ENCODE data around the gene PTF1A.

Gene PTF1A, protein sequence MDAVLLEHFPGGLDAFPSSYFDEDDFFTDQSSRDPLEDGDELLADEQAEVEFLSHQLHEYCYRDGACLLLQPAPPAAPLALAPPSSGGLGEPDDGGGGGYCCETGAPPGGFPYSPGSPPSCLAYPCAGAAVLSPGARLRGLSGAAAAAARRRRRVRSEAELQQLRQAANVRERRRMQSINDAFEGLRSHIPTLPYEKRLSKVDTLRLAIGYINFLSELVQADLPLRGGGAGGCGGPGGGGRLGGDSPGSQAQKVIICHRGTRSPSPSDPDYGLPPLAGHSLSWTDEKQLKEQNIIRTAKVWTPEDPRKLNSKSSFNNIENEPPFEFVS

DNA sequence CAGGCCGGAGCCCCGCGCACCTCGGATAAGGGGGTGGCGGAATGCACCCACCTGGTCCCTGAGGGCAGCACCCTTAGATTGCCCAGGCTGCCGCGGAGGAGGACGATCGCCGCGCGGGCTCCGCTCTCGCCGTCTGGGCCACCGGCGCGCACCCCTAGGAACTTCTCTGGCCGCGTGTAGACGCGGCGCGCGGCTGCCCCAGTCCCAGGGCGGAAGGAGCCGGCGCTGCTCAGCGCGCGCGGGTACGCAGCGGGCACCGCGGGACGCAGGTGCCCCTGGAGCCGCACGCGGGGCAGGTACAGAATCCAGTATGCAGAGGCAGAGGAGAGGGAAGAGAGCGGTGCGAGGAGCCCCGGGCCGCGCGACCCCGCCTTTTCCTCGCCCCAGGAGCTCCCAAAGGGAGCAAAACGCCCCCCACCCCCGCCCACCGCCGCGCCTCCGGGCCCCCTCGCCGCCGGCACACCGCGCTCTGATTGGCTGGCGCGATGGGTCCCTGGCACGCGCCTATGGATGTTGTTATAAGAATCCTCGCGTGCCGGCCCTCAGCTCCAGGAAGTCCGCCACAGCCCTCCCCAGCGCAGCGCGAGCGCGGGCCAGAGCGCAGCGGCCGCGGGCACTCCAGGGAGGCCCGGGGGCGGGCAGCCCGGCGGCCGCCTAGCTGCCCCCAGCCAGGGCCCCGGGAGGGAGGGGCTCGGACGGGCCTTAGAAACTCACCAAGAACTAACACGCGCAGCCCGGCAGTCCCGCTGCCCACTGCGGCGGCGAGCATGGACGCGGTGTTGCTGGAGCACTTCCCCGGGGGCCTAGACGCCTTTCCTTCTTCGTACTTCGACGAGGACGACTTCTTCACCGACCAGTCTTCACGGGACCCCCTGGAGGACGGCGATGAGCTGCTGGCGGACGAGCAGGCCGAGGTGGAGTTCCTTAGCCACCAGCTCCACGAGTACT lies at the start of gene PTF1A:
TSS of gene PTF1A (plus strand) at position 549 of the 948 bp plus-strand sequence. CDS start at position 768, 219 bp downstream.
- ATAC-seq (replicated peaks; ENCODE audit: extremely low read depth, poor library complexity, severe bottlenecking) = no peak
- Mint-ChIP-seq H3K27ac (ENCODE audit: low read depth) (no peak within 1 kb of the TSS), H3K4me1 (no peaks in the 10 kb centered on the region), H3K4me3 (no peak within 1 kb of the TSS), H3K9me3 (no peaks in the 10 kb centered on the region), H3K36me3 (ENCODE audit: insufficient read depth) (peaks cover 5% of the 10 kb centered on the region), H3K27me3 (peaks cover 79% of the 10 kb centered on the region)
- no peak for DNase-seq (ENCODE audit: low spot score in 2 of 2)

DNA sequence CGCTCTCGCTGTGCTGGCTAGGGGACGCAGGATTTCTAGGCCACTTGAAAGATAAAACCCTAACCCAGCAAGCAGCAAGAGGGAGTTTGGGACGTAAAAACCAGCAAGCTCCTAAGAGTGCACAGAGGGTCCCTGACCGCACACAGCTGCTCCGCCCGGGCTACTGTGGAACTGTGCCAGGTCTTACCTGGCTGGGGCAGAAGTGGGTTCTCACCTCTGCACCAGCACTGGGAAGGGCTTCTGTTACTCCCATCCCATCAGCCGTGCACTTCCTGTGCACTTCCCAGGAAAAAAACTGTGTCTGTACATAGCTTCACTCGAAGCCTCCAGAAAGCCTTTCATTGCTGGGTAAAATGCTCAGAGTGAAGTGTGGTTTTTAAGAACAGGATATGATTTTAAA lies 45.9 kb upstream of the PTF1A start:
- Mint-ChIP-seq H3K36me3 (ENCODE audit: insufficient read depth) (peaks cover 1% of the 10 kb centered on the region), H3K27ac (ENCODE audit: low read depth) (no peak overlapping the region), H3K4me3 (no peak overlapping the region), H3K9me3 (no peaks in the 10 kb centered on the region), H3K27me3 (peaks cover 35% of the 10 kb centered on the region), H3K4me1 (no peaks in the 10 kb centered on the region)
- no peak for ATAC-seq (replicated peaks; ENCODE audit: extremely low read depth, poor library complexity, severe bottlenecking)
- no peak for DNase-seq (ENCODE audit: low spot score in 2 of 2)

DNA sequence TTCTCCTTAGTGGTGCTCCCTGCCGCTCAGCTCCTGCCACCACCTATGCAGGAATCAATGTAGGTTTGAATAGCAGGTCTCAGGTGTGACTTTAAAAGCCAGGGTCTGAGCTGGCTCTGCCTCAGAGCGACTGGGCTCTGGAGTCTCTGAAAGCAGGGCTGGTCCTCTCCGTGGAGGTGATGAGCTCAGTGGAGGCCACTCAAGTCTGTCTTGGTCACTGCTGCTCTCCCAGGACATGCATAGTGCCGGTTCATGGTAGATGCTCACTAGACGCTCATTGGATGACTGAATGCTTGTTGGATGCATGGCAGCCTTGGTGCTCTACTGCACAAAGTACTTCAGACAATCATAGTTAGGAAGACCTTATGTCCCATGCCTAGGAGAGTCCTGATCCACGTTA lies 45.1 kb upstream of the PTF1A start:
- Mint-ChIP-seq H3K4me3 (no peak overlapping the region), H3K27ac (ENCODE audit: low read depth) (no peak overlapping the region), H3K27me3 (peaks cover 37% of the 10 kb centered on the region), H3K4me1 (no peaks in the 10 kb centered on the region), H3K9me3 (no peaks in the 10 kb centered on the region), H3K36me3 (ENCODE audit: insufficient read depth) (peaks cover 1% of the 10 kb centered on the region)
- DNase-seq (ENCODE audit: low spot score in 2 of 2) (no peak), ATAC-seq (replicated peaks; ENCODE audit: extremely low read depth, poor library complexity, severe bottlenecking) (no peak)

DNA sequence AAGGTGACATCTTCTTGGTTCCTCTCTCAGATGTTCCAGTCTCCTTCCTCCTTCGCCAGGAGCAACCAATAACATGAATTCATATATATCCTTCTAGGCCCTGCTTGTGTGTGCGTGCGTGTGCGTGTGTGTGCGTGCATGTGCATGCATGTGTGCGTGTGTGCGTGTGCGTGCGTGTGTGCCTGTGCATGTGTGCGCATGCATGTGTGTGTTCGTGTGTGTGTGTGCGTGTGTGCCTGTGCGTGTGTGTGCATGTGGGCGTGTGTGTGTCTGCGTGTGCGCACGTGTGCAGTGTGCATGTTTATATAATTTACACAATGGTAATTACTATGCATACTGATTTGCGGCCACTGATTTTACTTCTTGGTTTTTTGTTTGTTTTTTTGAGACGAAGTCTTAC lies 43.9 kb upstream of the PTF1A start:
- DNase-seq (ENCODE audit: low spot score in 2 of 2) = no peak
- peaks cover 1% of the 10 kb centered on the region for H3K36me3 Mint-ChIP-seq (ENCODE audit: insufficient read depth)
- H3K4me3 Mint-ChIP-seq = no peak overlapping the region
- ATAC-seq (replicated peaks; ENCODE audit: extremely low read depth, poor library complexity, severe bottlenecking) = no peak
- H3K27ac Mint-ChIP-seq (ENCODE audit: low read depth) = no peak overlapping the region
- H3K27me3 Mint-ChIP-seq = peaks cover 37% of the 10 kb centered on the region
- H3K4me1 Mint-ChIP-seq = no peaks in the 10 kb centered on the region
- no peaks in the 10 kb centered on the region for H3K9me3 Mint-ChIP-seq

DNA sequence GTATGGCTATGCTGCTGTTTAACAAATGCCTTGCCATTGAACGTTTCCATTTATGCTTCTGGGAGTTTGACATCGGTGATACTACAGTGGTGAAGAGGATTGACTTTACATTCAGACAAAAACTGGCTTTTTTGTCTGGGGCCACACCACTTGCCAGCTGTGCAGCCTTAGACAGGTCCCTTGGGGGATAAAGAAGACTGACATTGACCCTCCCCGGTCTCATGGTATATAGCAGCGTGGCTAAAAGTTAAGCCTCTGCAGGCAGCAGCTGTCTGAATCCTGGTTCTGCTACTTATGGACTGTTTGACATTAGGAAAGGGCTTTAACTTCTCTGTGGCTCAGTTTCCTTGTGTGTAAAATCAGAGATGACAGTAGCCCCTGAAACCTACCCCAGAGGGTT lies 42.0 kb upstream of the PTF1A start:
- H3K9me3 Mint-ChIP-seq = no peaks in the 10 kb centered on the region
- no peak for DNase-seq (ENCODE audit: low spot score in 2 of 2)
- H3K36me3 Mint-ChIP-seq (ENCODE audit: insufficient read depth) = peaks cover 1% of the 10 kb centered on the region
- no peak for ATAC-seq (replicated peaks; ENCODE audit: extremely low read depth, poor library complexity, severe bottlenecking)
- peaks cover 37% of the 10 kb centered on the region for H3K27me3 Mint-ChIP-seq
- no peaks in the 10 kb centered on the region for H3K4me1 Mint-ChIP-seq
- H3K27ac Mint-ChIP-seq (ENCODE audit: low read depth) = no peak overlapping the region
- no peak overlapping the region for H3K4me3 Mint-ChIP-seq

DNA sequence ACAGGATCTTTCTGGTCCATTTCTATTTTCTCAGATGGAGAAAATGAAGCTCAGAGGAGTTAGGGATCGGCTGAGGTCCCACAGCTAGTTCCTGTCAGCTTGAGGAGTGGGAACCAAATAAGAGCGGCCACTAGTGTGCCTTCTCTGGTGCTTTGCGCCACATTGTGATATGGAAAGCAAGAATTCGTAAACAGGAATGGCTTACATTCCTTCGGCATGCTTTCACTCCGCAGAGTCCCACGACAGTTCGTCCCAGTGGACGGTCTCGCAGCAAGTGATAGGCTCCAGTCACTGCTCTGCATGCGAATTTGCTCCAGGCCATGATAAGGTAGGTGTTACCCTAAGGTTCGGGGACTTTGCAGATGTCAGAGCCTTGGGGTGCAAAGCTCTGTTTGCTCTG lies 41.5 kb upstream of the PTF1A start:
- H3K27ac Mint-ChIP-seq (ENCODE audit: low read depth) = no peak overlapping the region
- ATAC-seq (replicated peaks; ENCODE audit: extremely low read depth, poor library complexity, severe bottlenecking) = no peak
- peaks cover 1% of the 10 kb centered on the region for H3K36me3 Mint-ChIP-seq (ENCODE audit: insufficient read depth)
- no peaks in the 10 kb centered on the region for H3K9me3 Mint-ChIP-seq
- no peak overlapping the region for H3K4me3 Mint-ChIP-seq
- no peaks in the 10 kb centered on the region for H3K4me1 Mint-ChIP-seq
- peaks cover 38% of the 10 kb centered on the region for H3K27me3 Mint-ChIP-seq
- no peak for DNase-seq (ENCODE audit: low spot score in 2 of 2)

DNA sequence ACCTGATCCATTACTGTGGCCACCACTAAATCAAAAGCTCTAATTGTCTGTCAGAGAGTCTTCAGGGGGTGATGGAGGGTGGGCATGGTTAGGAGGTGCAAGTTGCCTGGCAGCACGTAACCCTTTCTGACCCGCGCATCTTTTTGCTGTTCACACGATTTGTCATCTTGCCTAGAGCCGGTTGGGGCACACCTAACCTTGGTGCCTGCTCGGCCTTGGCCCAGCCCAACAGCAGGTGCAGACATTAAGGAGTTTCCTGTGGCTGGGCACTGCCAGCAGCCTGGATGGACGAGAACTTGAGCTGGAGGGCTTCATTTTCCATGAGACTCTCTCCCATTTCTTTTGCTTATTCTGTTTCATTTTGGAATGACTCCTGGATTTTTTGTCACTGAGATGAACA lies 41.0 kb upstream of the PTF1A start:
- no peak overlapping the region for H3K4me3 Mint-ChIP-seq
- no peaks in the 10 kb centered on the region for H3K4me1 Mint-ChIP-seq
- H3K36me3 Mint-ChIP-seq (ENCODE audit: insufficient read depth) = peaks cover 1% of the 10 kb centered on the region
- ATAC-seq (replicated peaks; ENCODE audit: extremely low read depth, poor library complexity, severe bottlenecking) (no peak), DNase-seq (ENCODE audit: low spot score in 2 of 2) (no peak)
- peaks cover 43% of the 10 kb centered on the region for H3K27me3 Mint-ChIP-seq
- no peak overlapping the region for H3K27ac Mint-ChIP-seq (ENCODE audit: low read depth)
- H3K9me3 Mint-ChIP-seq = no peaks in the 10 kb centered on the region

DNA sequence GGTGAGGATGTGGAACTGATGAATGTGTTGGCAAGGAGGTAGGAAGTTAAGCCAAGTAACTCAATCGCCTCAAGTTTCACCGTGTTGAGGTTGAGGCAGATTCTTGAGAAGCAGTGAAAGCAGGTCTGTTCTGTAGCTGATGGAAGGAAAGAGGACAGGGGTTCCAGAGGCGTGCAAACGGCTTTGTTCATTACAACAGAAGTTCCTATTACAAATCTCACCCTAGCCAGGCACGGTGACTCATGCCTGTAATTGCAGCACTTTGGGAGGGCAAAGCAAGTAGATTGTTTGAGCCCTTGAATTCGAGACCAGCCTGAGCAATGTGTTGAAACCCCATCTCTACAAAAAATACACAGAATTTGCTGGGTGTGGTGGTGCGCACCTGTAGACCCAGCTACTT lies 36.9 kb upstream of the PTF1A start:
- no peaks in the 10 kb centered on the region for H3K4me1 Mint-ChIP-seq
- DNase-seq (ENCODE audit: low spot score in 2 of 2) (no peak), ATAC-seq (replicated peaks; ENCODE audit: extremely low read depth, poor library complexity, severe bottlenecking) (no peak)
- H3K9me3 Mint-ChIP-seq = no peaks in the 10 kb centered on the region
- no peak overlapping the region for H3K27ac Mint-ChIP-seq (ENCODE audit: low read depth)
- no peaks in the 10 kb centered on the region for H3K36me3 Mint-ChIP-seq (ENCODE audit: insufficient read depth)
- no peak overlapping the region for H3K4me3 Mint-ChIP-seq
- peaks cover 51% of the 10 kb centered on the region for H3K27me3 Mint-ChIP-seq

DNA sequence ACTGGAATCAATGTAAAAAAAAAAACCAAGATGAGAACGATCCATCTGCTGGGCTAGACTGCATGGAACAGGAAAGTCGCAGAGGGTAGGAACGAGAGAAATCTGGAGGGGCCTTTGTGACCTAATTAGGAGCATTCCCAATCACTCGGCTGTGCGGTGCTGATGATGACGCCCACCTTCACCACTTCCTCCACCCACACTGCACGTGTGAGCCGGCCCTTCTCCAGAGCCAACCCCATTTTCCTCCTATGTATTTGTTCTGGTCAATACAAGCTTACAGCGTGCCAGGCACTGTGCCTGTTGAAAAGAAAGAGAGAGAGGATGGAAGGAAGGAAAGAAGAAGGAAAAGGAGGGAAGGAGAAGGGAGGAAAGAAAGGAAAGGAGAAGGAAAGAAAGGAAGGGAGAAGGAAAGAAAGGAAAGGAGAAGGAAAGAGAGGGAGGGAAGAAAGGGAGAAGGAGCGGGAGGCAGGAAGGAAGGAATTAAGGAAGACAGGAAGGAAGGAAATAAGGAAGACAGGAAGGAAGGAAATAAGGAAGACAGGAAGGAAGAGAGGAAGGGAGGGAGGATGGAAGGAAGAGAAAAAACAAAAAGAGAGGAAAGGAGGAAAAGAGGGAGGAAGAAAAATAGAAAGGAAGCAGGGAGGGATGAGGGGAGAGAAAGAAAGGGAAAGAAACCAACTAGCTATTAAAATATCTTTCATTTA lies 35.5 kb upstream of the PTF1A start:
- H3K4me3 Mint-ChIP-seq = no peak overlapping the region
- no peak overlapping the region for H3K27ac Mint-ChIP-seq (ENCODE audit: low read depth)
- H3K9me3 Mint-ChIP-seq = no peaks in the 10 kb centered on the region
- peaks cover 52% of the 10 kb centered on the region for H3K27me3 Mint-ChIP-seq
- no peaks in the 10 kb centered on the region for H3K36me3 Mint-ChIP-seq (ENCODE audit: insufficient read depth)
- no peak for ATAC-seq (replicated peaks; ENCODE audit: extremely low read depth, poor library complexity, severe bottlenecking)
- no peak for DNase-seq (ENCODE audit: low spot score in 2 of 2)
- no peaks in the 10 kb centered on the region for H3K4me1 Mint-ChIP-seq

DNA sequence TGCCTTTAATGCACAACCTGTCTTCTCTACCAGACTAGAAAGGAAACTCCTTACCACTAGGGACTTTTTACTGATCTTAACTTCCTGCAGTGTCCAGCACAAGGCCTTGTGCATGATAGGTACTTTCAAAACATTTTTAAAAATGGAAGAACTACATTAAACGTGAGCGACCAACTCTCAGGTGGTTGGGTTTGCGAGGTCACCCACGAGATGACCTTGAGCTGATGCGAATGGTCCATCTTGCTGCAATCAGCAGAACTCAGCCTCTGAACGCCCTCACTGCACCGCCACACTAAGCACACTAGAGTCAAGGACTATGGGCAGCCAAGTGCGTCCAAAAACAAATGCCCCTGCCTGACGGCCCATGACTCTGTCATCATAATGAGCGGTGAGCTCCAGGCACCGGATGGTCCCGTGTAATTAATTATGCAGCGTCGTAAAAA lies 34.9 kb upstream of the PTF1A start:
- Mint-ChIP-seq H3K27ac (ENCODE audit: low read depth) (no peak overlapping the region), H3K4me3 (no peak overlapping the region), H3K27me3 (peaks cover 59% of the 10 kb centered on the region), H3K4me1 (no peaks in the 10 kb centered on the region), H3K36me3 (ENCODE audit: insufficient read depth) (no peaks in the 10 kb centered on the region), H3K9me3 (no peaks in the 10 kb centered on the region)
- DNase-seq (ENCODE audit: low spot score in 2 of 2) (no peak), ATAC-seq (replicated peaks; ENCODE audit: extremely low read depth, poor library complexity, severe bottlenecking) (no peak)

DNA sequence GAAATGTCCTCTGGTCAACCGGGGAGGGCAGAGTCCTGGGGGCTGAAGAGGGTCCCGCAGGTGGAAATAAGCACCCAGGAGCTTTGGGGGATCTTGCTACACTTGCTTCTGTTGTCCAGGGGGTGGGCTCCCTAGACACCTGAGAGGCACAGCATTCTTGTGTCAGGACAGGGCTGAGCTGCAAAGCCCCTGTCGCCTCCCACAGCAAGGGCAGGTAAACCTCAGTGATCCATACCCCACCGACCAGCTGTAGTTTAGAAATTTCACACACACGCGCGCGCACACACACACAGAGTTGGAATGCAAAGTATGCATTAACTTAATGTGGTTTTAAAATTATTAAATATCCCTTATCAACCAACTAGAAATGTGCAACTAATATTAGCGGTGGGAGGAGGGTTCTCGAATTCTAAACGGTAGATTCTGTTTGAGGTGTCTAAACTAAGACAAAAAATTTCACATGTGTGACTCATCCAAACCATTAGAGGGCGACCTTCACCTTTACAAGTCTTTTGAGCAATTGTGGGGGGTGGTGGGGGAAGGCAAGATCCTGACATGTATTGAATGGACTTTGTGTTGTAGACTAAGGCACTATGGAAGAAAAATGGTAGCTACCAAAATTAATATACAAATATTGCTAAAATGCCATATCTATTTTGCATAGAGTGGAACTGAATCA lies 34.3 kb upstream of the PTF1A start:
- no peak overlapping the region for H3K4me3 Mint-ChIP-seq
- no peaks in the 10 kb centered on the region for H3K4me1 Mint-ChIP-seq
- no peak overlapping the region for H3K27ac Mint-ChIP-seq (ENCODE audit: low read depth)
- peaks cover 64% of the 10 kb centered on the region for H3K27me3 Mint-ChIP-seq
- H3K36me3 Mint-ChIP-seq (ENCODE audit: insufficient read depth) = no peaks in the 10 kb centered on the region
- ATAC-seq (replicated peaks; ENCODE audit: extremely low read depth, poor library complexity, severe bottlenecking) (no peak), DNase-seq (ENCODE audit: low spot score in 2 of 2) (no peak)
- H3K9me3 Mint-ChIP-seq = no peaks in the 10 kb centered on the region

DNA sequence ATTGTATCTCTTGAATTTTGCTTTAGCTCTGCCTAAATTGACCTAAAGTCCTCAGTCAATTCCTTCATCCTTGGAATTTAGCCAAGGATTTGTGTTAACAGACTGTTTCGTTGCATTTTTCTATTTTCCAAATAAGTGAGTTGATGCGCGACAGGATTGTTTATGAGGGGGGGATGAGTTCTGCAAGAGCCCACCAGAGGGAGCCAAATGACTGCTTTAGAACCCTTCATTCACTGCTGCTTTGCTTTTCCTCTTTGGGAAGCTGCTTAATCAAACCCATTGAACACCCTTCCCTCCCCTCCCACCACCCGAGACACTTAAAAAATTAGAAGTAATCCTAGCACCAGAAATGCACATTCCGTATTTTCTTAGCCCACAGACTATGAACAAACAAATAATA lies 33.7 kb upstream of the PTF1A start:
- no peak for DNase-seq (ENCODE audit: low spot score in 2 of 2)
- peaks cover 66% of the 10 kb centered on the region for H3K27me3 Mint-ChIP-seq
- H3K27ac Mint-ChIP-seq (ENCODE audit: low read depth) = no peak overlapping the region
- no peaks in the 10 kb centered on the region for H3K36me3 Mint-ChIP-seq (ENCODE audit: insufficient read depth)
- H3K4me1 Mint-ChIP-seq = no peaks in the 10 kb centered on the region
- H3K9me3 Mint-ChIP-seq = no peaks in the 10 kb centered on the region
- no peak for ATAC-seq (replicated peaks; ENCODE audit: extremely low read depth, poor library complexity, severe bottlenecking)
- no peak overlapping the region for H3K4me3 Mint-ChIP-seq

Measured in central memory CD8-positive, alpha-beta T cell (primary cell).